GM19452 (cell line): ENCODE results near the gene FAM227B.
A peak's percentile ranks its signal among the peaks of the same experiment; 100 is the strongest.
"Not testable (repeated sequence)": the region's sequence is repeated elsewhere in the genome, so short reads cannot be mapped to it uniquely, and the experiment has no call there.

Experiments used
- ATAC-seq: cut with Tn5 transposase; IDR thresholded peaks from one replicate; pipeline ENCODE4 v1.9.1; 2021; ENCODE audit not compliant: unreplicated experiment

Gene FAM227B

DNA sequence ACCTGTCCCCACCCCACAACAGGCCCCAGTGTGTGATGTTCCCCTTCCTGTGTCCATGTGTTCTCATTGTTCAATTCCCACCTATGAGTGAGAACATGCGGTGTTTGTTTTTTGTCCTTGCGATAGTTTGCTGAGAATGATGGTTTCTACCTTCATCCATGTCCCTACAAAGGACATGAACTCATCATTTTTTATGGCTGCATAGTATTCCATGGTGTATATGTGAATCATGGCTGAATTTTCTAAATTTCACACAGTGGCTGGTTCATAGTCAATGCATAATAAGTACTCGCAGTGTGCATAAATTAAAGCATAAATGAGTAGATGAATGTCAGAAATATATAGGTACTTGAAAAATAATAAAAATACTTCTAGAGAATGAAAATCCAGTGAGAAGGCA is 8.4 kb downstream of the FAM227B start:
- ATAC-seq = not testable (repeated sequence)

DNA sequence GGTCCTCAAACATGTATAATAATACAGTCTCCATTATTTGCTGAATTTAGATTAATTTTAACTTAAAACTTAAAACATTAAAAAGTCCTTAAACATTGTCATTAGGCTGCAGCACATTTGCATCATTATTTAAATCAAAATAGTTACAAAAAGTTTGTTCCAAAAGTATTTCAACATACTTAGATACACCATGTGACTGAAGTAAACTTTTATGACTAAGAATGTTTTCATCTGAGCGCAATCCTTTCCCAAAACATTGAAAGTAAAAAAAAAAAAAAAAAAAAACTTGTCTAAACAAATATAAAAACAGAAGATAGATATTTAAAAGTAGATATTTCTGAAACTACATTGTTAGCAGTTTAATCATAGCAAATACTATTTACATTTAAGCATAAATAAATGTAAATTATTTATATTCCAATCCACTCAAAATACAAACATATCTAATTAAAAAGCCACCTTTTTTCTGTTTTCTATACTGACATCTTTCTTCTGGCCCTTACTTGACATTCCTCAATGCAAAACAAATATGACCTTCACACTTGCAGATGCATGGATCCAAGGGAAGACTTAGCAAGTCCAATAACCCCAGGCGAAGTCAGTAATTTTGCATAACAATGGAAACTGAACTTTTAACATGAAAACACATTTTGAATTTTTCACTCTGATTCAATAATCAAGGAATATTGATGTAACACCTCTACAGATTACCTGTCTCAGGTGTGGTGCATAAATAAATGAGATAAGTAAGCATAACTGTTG is 10.3 kb downstream of the FAM227B start:
- no peak for ATAC-seq

DNA sequence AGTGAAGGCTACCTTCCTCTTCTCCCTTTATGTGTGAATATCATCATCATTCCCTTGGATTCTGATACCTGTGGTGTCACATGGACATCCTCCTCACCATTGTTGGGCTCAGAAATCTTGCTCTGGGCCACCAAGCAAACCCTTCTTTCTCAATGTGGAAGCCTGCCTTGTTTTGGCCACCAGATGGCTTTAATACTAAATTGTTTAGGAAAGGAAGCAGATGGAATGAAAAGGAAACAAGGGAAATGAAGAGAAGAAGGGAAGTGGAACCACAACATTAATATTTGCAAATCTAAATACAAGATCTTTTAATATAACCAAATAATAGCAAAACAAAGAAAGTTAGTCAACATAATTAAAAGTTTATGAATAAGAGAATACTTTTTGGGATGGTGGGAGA is 14.0 kb downstream of the FAM227B start:
- ATAC-seq = no peak

DNA sequence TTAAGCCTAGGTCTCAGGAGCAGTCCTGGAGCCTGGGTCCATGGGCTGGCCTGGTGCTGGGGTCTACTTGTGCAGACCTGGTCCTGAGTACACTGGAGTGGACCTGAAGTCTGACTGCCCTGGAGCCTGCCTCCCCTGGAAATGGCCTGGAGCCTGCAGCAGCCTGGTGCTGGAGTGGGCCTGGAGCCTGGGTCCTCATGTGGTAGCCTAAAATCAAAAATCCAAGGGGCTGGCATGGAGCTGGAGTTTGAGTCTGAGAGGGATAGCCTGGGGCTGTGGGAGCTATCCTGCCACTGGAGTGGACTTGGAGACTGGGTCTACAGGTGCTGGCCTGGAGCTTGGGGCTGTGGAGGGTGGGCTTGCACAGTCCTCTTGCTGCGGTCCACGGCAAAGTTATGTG is 15.0 kb downstream of the FAM227B start:
- ATAC-seq = no peak

DNA sequence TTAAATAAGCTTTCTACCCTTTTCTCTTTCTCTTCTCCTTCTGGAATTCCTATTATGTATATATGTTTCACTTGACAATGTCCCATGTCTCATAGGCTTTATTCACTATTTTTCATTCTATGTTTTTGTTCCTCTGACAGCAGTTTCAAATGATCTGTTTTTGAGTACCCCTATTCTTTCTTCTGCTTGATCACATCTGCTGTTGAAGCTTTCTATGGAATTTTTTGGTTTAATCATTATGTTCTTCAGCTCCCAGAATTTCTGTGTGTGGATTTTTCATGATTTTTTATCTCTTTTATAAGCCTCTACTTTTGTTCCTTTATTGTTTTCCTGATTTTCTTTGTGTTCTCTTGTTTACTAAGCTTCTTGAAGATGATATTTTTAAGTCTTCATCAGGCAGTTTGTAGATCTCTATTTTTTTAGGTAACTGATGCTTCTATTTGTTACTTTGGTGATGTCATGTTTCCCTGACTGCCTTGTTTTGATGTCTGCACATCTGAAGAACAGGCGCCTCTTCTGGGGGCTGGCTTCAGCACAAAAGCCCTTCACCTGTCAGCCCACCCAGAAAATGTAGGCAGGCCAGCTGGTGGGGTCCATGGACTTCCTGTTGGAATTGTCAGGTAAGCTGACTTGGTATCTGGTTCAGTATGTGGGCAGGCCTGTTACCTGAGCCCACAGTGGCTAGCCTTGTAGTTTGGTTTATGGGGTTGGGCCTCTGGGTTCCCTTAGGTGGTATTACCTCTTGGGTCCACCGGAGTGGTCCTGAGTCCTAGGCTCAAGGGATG is 15.8 kb downstream of the FAM227B start:
- no peak for ATAC-seq

DNA sequence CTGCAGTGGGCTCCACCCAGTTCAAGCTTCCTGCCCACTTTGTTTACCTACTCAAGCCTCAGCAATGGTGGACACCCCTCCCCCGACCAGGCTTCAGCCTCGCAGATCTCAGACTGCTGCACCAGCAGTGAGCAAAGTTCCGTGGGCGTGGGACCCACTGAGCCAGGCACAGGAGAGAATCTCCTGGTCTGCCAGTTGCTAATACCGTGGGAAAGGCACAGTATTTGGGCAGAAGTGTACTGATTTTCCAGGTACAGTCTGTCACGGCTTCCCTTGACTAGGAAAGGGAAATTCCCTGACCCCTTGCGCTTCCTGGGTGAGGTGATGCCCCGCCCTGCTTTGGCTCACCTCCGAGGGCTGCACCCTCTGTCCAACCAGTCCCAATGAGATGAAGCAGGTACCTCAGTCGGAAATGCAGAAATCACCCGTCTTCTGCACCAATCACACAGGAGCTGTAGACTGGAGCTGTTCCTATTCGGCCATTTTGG is 27.7 kb downstream of the FAM227B start:
- ATAC-seq = not testable (repeated sequence)

DNA sequence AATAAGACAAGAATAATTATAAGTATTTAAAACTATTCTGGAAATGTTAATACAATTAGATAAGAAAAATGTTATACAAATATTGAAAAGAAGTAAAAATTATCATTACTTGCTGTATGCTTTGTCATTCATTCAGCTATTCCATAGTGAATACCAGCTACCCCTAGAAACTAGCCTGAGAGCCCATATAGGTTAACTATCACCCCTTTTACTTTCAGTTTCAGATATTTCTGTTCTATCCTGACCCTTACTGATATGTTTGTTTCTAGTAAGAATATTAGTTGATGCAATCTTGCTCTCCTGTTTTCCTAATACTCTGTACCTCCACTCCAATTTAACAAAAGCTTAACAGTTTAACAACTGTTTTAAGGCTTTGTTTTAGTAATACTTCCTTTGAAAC is 31.6 kb downstream of the FAM227B start:
- peak; percentile 75 for ATAC-seq

DNA sequence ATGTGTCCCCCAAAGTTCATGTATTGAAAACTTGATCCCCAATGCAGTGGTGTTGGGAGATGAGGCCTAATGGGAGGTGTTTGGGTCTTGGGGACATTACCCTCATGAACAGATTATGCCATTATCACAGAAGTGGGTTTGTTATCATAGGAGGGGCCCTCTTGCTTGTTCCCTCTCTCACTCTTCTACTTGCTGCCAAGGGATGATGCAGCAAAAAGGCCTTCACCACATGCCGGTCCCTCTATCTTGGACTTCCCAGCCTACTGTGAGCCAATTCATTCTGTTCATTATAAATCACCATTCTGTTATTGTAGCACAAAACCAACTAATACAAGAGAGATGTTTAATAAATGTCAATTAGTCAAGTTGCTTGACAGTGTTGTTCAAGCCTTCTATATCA is 47.2 kb downstream of the FAM227B start:
- ATAC-seq = no peak

DNA sequence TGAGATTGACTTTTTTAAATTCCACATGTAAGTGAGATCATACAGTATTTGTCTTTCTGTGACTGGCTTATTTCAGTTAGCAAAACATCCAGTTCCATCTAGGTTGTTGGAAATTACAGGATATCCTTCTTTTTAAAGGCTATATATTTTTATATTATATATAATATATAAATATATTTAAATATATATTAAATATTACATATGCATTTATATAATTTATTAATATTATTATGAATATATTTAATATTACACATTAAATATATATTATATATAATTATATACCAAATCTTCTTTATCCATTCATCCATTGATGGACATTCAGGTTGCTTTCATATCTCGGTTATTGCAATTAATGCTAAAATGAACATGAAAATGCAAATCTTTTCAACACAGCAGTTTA is 49.9 kb downstream of the FAM227B start:
- no peak for ATAC-seq

DNA sequence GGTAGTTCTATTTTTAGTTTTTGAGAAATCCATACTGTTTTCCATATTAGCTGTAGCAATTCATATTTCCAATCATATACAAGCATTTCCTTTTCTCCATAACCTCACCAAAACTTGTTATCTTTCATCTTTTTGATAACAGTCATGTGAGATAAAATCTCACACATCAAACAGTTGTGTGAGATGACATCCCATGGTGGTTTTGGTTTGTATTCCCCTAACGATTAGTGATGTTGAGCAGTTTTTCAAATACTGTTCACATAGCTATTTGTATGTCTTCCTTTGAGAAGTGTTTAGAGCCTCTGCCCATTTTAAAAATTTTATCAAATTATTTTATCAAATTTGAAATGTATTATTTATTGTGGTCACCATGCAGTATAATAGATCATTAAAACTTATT is 50.4 kb downstream of the FAM227B start:
- ATAC-seq = no peak

DNA sequence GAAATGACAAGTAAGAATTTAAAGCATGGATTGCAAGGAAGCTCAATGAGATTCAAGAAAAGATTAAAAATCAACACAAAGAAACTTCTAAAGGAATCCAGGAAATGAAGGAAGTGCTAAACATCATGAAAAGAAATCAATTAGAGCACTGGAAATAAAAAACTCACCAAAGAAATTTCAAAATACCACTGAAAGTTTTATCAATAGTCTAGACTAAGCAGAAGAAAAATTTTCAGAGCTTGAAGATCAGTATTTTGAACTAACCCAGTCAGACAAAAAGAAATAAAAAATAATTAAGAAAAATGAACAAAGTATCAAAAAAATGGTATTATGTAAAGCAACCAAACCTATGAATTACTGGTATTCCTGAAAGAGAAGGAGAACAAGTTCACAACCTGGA is 60.6 kb downstream of the FAM227B start:
- ATAC-seq = no peak

DNA sequence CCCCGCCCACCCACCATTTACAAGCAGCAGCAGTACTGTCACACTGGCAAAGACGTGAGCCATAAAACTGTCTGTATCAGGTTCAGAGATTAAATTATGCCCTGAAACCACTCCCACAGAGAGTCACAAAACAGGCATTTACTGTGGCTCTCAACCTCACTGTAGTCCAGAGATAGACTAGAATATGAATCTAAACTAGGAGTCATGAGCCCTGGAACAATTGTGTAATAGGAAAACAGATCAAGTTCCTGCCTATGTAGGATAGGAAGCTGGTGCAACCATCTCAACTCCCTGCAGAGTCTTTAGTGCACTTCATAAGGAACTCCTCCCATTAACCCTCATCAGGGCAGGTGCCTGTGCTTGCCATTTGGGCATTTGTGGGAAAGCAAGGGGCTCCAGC is 61.7 kb downstream of the FAM227B start:
- ATAC-seq = no peak

DNA sequence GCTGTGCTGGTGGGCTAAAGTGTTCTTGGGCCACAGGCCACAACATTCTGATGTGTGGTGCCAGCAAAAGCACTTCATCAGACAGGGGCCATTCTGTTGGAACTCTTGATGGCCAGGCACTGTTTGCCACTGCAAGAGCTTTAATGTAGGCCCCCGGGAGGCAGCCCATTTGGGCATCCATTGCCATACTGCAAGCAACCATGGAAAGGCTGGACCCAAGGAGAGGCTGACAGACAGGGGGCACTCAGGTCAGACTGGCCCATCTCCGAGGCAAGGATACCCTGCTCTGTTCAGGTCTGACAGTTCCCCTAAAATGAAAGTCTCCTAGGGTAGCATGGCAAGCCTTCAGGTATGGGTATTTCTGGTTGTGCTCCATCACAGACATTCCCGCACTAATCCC is 64.2 kb downstream of the FAM227B start:
- no peak for ATAC-seq

DNA sequence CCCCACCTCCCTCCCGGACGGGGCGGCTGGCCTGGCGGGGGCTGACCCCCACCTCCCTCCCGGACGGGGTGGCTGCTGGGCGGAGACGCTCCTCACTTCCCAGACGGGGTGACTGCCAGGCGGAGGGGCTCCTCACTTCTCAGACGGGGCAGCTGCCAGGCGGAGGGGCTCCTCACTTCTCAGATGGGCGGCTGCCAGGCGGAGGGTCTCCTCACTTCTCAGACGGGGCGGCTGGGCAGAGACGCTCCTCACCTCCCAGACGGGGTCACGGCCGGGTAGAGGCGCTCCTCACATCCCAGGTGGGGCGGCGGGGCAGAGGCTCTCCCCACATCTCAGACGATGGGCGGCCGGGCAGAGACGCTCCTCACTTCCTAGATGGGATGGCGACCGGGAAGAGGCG is 70.3 kb downstream of the FAM227B start:
- ATAC-seq = not testable (repeated sequence)

DNA sequence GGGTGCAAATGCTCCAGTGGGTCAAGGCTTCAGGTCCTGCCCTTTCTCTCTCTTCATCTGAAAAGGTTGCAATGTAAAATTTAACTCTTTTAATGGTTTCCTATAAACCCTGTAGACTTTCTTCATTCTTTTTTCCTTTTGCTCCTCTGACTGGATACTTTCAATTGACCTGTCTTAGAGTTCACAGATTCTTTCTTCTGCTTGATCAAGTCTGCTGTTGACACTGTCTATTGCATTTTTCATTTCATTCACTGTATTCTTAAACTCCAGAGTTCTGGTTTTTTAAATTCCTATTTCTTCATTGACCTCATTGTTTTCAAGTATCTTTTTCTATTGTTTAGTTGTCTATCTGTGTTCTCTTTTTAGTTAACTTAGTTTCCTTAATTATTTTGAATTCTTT is 82.1 kb downstream of the FAM227B start:
- ATAC-seq = no peak

DNA sequence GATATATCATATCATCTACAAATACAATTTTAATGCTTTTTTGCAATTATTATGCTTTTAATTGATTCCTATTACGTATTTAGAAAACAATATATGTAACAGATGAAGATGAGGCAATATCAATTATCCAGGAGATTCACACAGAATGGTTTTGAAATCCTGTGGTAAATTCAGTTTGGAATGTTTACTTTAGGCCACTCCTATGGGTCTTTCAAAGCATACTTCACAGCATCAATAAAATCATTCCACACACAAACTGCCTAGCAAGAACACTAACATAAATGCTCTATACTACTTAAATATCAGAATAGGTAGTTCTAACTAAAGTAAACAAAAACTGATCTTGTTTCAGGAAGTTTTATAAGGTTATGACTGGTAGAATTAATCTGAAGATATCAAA is 90.5 kb downstream of the FAM227B start:
- ATAC-seq = no peak

DNA sequence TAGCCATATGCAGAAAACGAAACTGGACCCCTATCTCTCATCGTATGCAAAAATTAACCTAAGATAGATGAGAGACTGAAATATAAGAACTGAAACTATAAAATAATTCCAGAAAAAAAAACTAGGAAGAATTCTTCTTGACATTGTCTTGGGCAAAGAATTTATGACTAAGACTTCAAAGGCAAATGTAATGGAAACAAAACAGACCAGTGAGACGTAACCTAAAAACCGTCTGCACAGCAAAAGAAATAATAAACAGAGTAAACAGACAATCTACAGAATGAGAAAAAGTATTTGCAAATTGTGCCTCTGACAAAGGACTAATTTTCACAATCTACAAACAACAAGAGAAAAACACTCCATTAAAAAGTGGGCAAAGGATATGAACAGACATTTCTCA is 92.3 kb downstream of the FAM227B start:
- ATAC-seq = no peak

DNA sequence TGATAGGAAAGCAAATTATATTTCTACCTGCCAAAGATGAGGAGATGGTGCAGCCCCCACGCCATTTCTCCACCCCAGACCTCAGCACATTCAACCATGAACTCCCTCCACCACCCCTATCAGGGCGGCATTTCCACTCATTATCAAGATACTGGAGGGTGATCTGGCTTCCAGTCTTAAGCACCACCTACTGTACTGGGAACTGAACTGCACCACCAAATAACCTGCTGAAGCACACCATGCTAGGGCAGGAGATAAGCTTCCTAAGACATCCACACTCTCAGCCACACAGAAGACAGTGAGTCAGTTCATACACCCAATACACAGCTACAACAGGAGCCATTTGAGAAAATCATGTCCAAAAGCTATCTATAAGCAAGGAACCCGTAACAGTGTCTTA is 98.8 kb downstream of the FAM227B start:
- no peak for ATAC-seq

DNA sequence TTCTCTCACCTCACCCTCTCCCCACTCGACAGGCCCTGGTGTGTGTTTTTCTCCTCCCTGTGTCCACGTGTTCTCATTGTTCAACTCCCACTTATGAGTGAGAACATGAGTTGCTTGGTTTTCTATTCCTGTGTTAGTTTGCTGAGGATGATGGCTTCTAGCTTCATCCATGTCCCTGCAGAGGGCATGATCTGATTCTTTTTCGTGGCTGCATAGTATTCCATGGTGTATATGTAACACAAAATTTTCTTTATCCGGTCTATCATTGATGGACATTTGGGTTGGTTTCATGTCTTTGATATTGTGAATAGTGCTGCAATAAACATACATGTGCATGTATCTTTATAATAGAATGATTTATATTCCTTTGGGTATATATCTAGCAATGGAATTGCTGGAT is 107.9 kb downstream of the FAM227B start:
- ATAC-seq = not testable (repeated sequence)

DNA sequence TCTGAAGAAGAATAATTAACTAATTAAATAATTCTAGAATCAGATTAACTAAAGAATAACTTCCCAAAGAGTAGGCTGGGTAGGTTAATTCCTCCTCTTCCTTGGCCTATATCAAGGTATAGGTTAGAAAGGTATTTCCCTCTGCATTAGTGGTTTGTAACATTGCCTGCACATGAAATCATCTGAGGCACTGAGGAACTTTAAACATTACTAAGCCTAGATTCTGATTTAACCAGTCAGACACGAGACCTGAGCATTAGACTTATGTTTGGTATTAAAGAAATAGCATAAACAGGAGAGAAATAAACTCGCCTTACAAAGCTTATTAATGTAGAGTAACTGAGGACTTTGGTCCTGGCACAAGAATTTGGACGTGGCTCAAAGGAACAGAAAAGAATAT is 113.4 kb downstream of the FAM227B start:
- ATAC-seq = no peak

DNA sequence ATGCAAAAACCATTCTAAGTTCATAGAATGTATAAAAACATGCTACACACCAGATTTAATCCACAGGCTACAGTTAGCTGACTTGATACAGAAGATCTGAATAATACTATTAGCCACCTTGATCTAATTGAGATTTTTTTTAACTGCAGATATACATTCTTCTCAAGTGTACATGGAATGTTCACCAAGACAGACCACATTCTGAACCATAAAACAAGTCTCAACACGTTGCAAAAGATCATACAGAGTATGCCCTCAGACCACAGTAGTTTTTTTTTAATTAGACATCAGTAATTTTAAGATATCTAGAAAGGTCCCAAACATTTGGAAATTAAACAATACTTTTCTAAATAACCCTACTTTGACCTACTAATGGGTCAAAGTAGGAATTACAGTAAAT is 114.3 kb downstream of the FAM227B start:
- ATAC-seq = no peak

DNA sequence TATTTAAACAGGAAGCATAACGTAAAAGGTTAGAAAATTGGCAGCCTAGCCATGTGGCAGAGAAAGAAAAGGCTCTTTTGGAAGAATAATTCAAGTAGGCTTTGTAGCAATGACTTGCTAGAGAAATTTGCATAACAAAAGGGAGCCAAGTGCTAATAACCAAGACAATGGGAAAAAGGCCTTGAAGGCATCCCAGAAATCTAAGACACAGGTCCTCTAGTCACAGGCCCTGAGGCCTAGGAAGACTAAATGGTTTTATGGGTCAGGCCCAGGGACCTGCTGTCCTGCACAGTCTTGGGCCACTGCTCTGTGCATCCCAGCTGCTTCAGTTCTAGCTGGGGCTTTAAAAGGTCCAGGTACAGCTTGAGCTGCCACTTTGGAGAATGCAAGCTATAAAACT is 119.0 kb downstream of the FAM227B start:
- no peak for ATAC-seq
